KG1 (cell line): ENCODE measurements around the gene MAST4.
A peak's percentile ranks its signal among the peaks of the same experiment; 100 is the strongest.

Experiments
- DNase-seq: peaks from one replicate; lab custom pipeline; 2025; lab: John Stamatoyannopoulos, UW

The MAST4 gene

DNA sequence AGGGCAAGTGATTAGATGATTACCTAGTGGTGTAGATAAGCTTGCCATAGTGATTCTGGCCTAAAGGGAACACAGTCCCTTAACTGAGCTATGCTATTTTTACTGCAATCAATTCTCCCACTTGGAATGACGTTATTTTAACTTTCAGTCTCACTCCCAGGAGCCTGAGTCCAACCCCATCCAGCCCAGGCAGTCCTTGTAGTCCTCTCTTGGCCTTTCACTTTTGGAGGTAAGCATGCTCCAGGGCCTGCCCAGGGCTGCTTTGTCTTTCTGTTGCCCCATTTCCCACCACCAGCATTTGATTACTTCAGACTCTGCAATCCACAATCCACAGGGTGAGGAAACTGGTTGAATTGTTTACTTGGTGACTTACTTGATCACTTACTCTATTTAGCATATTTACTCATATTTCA, 367.4 kb downstream of the MAST4 start:
- no peak for DNase-seq

DNA sequence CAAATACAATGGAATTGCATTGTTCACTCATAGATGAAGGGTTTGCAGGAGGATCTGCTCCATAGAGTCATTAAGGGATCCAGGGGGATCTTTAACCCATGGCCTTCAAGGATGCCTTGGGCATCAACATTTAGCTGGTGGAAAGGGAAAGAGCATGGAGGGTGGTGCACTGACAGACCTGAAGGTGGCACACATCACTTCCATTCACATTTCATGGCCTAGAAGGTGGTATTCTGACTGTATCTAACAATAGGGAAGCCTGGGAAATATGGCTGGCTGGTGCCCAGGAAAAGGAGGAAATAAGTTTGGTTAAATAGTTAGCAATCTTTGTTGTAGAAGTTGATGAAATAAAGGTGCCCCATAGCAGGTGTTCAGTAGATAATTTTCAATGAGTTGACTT, 370.2 kb downstream of the MAST4 start:
- no peak for DNase-seq

DNA sequence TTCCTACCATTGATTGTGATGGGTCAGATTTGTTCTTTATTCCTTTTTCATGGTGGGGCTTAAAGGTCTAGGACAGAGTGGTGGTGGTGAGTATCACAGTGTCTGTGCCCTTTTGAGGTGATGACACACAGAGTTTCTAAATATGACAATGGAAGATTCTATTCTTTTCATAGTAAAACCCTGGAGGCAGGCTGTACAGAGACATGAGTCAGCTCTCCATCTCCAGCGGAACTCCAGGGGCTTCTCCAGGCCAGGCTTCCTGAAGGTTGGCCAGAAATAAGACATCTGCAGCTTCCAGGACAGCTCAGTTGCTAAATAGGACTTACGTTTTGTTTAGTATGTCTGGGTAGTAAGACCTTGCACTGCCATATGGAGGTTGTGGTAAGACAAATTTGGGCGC, 370.9 kb downstream of the MAST4 start:
- DNase-seq = no peak

DNA sequence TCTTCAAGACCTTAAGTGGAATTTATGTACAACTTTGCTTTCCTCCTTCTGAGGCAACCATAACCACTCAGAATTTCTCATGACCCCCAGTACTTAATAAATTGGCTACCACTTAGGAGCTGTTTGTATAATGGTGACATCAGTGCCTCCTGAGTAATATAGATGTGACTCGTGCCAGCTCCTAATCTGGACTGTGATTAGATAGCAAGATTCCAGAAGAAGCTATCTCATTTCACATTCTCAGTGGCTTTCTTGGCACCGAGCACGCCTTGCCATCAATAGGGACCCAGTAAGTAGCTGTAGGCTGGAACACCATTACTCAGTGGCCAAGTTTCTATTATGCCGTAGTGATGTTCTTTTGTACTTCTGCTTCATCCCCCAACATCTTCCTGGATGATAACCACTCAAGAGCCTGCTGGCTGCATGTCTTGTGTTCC, 371.7 kb downstream of the MAST4 start:
- DNase-seq = no peak

DNA sequence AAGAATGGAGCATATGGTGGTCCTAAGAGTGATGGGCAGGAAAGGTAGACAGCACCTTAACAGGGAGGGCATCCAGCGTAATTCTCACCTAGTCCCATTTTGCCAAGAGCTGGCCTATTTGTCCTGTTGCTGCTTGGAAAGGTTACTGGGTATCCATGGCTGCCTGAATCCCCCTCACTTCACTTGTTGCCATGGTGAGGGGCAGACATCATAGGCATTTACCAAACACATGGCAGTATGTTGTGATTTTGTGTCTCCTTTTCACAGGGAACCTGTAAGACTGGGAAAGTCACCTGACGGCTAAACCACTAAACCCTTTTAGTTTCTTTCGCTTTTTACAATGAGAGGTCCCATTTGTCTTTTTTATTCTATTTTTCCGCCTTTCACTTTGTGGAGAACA, 373.3 kb downstream of the MAST4 start:
- no peak for DNase-seq

DNA sequence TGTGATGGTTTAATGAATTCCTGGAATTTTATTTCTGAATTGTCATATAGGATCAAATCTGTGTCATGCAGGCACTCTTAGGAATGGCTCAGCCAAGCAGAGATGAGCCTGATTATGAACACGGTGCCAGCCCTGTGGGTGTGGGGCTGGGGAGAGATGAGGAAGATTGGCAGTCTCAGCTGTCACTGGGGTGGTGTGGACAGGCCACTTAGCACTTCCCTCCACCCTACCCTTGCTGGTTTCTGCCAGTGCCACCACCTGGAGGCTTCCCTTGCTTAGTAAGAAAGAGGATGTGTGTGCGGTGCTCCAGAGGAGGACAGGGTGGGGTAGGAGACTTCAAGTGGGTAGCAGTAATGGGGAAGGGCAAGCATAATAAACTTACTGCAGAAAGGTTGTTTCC, 373.8 kb downstream of the MAST4 start:
- DNase-seq = no peak

DNA sequence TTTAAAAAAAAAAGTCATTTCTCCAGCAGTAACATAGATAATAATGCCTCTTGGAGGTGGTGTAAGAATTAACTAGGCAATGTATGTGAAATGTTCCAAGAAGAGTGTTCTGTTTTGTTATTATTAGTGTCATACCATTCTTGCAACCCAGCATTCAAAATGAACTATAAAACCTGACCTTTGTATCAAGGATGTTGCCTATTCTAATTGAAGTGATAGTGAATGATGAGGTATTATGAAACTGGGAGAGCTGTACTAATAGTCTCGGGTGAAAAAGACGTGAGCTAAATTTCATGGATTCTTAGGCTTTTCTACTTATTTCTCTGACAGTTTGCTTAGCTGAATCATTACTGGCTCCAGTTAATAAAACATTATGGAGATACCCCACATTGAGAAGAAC, 375.8 kb downstream of the MAST4 start:
- no peak for DNase-seq

DNA sequence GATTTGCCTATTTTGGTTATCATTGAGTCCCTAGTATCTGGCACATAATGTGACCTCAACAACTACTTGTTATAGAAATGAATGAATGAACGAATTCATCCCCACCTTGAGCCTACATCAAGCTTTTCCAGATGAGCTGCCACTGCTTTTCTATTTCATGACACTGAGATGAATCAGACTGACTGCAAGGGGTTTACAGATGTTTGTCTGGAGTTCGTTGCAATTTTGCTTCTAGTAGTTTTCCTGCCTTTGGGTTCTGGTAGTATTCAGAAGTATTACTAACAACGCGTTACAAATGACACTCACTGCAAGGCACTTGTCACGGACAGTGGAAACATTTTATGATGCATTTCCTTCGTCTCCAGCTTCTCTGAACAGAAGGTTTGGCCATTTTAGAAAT, 378.1 kb downstream of the MAST4 start:
- no peak for DNase-seq

DNA sequence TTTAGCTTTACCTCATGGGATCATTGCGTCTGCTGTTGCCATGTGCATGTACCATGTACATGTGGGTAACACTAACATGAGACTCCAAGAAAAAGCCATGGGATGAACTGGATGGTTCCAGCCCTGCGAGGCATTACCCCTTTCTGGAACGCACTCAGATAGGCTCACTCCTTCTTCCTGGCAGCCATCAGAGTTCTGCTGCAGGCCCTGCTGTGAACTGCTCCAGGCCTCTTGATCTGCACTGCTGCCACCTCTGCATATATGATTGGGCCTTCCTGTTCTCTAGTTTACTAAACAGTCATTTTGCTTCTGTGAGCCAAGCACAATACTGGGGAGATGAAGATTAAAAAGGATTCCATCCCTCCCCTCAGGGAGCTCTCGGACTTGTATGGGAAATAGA, 379.9 kb downstream of the MAST4 start:
- DNase-seq = no peak

DNA sequence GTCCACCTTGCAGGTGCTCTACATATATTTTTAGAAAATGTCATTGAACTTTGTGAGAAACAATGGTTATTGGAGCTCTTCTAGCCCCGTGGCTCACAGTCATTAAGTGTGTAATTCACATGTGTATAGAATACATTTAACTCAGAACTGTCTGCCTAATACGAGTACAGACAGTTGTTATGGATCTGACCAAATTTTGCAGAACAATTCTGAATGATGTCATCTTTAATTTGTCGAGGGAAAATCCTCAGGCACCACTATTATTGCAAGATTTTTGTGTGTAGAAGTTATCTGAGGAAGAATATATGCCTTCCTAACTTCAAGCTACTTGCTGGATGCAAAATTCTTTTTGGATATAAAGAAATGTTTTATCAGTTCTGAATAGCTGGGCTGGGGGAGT, 383.5 kb downstream of the MAST4 start:
- no peak for DNase-seq

DNA sequence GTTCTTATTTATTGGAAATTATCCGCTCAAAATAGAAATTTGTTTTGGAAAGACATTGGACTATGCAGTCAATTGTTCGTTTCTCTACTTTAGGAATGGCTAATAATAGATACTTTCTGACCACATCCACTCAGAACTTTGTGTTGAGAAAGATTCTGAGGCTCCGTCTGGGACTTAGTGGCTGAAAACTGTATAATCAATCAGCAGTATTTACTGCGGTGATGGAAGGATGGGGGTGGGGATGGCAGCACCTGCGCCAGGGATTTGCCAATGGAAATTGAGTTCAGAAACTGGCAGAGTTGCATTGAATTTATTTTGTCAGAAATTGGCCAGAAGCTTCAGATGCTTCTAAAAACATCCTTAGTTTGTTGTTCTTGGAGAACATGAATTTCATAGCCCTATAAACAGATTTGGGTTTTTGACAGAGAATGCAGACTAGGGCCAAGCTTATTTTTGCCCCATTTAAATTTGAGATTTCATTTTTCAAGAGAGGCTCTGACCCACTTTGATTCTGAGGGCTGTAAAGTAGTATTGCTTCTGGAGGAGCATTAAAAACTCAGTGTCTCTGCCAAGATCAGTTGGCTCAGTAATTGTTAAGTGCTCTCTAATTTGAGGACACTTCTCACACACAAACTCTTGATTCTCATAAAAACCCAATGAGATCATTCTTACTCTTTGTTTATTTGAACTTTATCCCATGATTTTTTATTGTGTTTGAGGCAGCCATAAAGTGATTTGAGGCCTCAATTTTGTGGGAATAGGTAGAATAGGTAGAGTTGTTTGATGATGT, 385.3 kb downstream of the MAST4 start:
- no peak for DNase-seq

DNA sequence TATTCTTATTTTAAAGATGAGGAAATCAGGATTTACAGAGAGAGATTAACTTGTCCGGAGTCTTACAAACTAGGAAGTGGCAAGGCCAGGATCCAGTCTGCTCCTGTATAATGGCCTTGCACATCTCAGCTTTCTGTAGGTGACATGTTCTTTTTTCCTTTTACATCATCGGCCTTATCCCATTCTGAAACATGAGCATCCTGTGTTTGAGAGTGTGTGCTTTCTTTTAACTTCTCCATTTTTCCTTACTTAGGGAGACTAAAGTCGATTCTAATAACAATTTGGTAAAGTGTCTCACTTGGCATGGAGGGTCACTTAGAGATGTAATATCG, 385.8 kb downstream of the MAST4 start:
- no peak for DNase-seq

DNA sequence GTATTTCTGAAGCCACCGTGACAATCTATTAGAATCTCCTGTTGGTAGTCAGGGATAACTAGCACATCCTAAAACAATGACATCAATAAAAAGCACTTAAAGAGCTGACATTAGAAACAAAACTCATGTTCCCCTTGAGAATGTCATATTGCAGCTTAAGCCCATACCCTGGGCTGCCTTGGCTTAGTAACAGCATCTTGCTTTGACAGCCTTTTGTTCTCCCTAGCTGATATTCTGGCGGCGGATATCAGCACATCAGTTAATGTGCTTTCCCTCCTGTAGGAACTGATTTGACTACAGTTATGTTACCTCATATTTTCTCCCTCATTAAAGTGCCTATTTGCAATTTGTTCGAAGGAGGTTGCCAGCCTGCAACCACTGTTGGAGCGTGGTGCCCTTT, 386.3 kb downstream of the MAST4 start:
- no peak for DNase-seq

DNA sequence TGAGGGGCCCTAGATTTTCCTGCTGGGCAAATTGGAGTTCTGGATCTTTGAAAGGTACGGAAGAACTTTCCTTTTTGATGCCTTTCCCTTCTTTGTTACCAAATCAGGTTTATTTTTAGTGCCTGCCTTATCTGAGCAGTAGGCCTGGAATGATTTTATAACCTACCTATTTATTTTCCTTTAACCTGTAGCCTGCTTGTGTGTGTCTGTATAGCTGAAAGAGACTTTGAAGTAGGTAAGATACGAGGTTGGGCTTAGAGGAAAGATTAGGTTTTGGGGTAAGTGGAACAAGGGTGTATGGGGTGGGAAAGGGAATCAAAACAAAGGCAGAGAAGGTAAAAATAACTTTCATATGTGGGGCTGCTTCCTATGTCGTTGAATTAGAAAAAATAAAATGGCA, 389.2 kb downstream of the MAST4 start:
- DNase-seq = no peak

DNA sequence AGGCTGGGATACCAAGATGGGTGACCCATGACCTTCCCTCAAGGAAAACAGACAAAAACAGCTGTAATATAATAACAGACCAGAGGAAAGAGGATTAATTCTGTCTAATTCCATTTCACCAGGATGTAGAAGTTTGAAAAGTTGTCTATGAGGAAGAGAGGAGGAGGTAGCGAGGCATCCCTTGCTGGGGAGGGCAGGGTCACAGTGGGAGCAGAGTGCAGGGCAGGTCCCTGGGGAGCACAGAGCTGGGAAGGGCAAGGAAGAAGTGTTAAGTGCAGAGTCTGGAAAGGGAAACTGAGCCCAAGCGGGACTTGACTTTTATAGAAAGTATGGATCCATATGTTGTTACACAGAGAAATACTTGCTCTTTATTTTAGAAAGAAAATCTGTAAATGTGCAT, 389.8 kb downstream of the MAST4 start:
- no peak for DNase-seq

DNA sequence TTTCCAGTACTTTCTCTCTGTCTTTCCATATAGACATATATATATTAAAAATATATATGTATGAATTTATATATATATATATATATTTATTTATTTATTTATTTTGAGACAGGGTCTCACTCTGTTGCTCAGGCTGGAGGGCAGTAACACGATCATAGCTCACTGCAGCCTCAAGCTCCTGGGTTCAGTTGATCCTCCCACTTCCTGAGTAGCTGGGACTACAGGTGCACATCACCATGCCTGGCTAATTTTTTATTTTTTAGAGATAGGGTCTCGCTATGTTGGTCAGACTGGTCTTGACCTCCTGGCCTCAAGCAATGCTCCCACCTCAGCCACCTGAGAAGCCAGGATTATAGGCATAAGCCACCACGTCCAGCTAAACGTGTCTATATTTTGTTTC, 390.3 kb downstream of the MAST4 start:
- DNase-seq = no peak

DNA sequence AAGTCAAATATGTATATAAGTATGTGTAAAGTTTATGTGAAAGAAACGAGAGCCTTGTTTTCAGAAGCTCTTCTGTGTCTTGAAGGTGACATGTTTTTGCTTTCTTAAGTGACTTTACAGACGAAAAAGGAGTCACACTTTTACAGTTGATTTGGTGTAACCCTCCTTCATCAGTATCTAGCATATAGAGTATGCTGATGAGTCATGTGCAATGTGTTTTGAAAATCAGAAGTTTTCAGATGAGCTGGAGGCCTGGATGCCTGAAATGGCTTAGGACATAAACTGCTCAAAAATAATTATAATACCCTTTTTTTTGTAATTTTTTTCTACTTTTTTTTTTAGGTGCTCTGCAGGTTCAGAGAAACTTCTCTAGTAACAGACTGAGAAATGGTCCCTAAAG, 390.9 kb downstream of the MAST4 start:
- no peak for DNase-seq

DNA sequence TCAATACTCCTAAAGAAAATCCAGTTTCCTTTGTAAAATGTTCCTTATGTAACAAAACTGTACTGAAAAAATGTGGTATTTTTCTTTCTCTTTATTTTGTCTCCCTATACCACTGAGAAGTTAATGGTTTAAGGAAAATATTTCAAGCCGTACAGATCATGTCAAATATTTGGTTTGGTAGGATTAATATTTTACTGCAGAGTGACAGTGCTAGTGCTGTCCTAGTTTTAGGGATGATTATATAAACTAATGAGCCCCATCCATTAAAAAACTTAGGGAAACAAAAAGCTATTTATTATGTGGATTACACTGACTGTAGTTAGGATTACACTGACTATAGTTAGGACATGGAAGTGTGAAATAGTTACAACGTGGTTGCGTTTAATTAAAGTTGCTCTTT, 391.3 kb downstream of the MAST4 start:
- DNase-seq = no peak

DNA sequence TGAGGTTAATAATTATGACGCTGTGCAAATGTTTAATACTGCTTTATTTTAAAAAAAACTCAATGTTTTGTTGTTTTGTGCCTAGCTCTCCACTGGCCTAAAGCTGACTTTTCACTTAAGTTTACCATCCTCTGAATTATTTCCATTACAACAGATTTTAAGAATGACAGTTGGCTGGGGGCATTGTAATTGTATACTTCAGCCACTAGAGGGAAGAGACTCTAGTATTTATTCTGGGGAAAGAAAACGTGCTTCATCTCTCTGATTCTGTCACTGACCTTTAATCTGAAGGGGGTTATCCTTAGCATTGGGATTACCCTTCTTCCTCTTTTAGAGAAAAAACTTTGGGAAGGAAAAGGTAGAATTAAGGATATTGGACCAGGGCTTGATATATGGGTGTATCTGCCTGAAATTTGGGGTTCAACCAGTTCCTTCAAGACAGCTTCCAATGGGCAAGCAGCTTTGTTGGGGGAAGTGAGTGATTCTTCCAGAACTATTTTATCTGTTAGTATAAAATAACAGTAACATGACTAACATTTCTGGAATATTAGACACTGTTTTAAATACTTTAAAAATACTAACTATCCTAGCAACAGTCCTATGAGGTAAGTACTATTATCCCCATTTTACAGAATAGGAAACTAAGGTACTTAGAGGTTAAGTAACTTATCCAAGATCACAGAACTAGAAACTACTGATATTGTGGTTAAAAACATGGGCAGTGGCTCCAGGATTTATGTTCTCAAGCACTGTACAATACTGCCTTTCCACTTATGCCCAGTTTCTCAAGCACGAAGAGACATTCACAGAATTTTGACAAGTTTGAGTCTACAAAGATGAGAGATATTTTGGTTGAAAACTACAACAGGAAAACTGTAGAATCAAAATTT, 392.0 kb downstream of the MAST4 start:
- DNase-seq = peak; percentile 18

DNA sequence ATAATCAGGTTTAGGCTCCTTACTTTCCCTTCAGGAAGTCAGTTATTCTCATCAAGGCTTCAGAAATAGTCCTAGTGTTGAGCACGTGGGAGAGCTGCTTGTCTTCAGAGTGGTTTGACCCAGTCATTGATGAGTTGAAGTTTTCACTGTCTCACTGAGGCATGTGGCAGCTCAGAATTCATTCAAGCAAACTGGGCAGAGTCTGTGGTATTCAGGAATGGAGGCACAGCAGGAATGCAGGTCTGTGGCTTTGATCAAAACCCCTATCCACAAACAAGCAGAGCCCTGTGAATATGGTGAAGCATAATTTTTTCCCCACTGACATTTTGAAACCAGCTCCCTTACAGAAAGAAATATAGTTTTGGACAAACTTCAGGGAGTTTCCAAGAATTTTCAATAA, 393.1 kb downstream of the MAST4 start:
- DNase-seq = no peak

DNA sequence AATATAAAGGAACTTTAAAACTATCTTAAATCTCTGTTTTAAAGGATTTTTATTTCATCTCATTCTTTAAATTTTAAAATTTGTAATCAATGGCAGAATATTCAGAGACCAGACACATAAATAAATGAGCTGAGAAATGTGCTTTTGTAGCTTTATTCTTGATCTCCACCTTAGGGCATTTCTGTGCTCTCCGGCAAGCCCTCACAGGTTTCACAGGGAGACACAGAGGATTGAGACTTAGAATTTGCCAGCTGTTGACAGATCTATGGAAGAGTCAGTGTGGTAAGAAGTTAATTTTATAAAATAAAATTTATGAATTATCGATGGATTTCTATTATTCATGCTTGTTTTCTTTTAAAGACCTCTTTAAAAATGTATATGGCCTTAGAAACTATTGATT, 393.6 kb downstream of the MAST4 start:
- no peak for DNase-seq

DNA sequence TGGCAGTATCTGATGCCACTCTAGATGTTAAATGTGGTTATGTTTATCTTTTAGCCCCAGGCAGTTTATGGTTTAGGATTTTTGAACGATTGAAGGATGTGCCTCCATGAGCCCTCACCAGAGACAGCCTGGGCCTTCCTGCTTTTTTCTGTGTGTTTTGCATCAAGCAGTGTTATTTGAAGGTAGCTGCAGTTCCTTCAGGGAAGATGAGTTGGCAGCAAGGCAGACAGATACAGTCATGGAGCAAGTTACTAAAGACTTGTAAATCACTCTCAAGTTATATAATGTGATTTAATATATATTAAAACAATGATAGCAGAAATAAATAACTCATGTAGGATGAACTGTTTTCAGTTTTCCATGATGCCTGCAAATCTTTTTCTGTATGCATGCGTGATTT, 395.6 kb downstream of the MAST4 start:
- DNase-seq = no peak

DNA sequence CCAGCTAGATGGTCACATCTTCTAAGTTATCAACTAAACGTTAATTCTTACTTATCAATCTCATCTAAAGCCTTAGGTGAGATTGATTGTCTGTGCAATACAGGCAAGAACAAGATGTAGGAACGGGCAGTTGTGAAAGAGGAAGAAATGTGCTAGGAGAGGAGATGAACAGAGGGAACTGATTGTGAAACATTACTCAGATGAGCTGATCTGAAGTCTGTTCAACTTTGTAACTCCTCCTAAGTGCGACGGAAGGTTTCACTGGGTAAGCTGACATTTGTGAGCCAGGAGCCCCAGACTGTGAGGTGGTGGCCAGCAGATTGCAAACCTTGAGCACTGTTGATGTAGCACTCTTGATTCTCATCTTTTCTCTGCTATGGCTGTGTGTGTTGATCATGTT, 396.4 kb downstream of the MAST4 start:
- no peak for DNase-seq

DNA sequence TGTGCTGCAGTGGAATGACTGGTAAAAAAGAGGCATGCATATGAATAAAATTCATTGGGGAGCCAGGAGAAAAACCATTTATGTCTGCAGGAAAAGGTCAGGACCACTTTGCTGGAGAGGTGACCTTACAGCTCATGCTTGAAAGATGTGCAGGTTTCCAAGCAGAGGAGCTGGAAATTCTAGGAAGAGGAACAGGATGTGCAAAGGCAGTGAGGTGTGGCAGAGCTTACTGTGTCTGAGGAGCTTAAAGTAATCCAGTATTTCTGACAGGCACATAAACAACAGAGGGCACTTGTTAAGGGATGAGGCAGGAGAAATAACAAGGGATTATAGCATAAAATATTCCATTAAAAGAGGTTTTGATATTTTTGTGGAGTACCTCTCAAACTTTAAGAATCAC, 397.3 kb downstream of the MAST4 start:
- no peak for DNase-seq
